Osteoblast (primary cell): ENCODE data around the gene DGKB. TPM values are rescaled to one million over a fixed set of nuclear protein-coding genes. Genes with fewer than 3 reads are reported as not detected.

Source experiments
- DNase-seq: peaks from one replicate; pipeline ENCODE4 v3.0.0; 2011; ENCODE audit warnings: low spot score, mixed read lengths; ENCODE audit not compliant: insufficient read length; ENCODE audit errors: missing footprints
- H2AFZ ChIP-seq: 2 replicates; pipeline ENCODE4 v1.6.0; 2011; ENCODE audit warnings: mild to moderate bottlenecking, low read length
- H3K27ac ChIP-seq: 2 replicates; pipeline ENCODE4 v1.5.1; 2011; ENCODE audit warnings: mild to moderate bottlenecking, low read depth, low read length, moderate library complexity
- H3K27me3 ChIP-seq: 2 replicates; pipeline ENCODE4 v1.6.0; 2012; ENCODE audit warnings: mild to moderate bottlenecking, control low read depth, inconsistent platforms, low read length, moderate library complexity; ENCODE audit not compliant: insufficient read depth
- H3K36me3 ChIP-seq: 2 replicates; pipeline ENCODE4 v1.5.1; 2011; ENCODE audit warnings: mild to moderate bottlenecking, low read length, control low read depth, moderate library complexity; ENCODE audit not compliant: insufficient read depth
- H3K4me1 ChIP-seq: 2 replicates; pipeline ENCODE4 v1.5.1; 2011; ENCODE audit warnings: mild to moderate bottlenecking, low read length, control low read depth, moderate library complexity; ENCODE audit not compliant: insufficient read depth
- H3K4me2 ChIP-seq: 2 replicates; pipeline ENCODE4 v1.6.0; 2011; ENCODE audit warnings: mild to moderate bottlenecking, low read length; ENCODE audit not compliant: insufficient read depth
- H3K4me3 ChIP-seq: fragments of 200-600 bp; sonication (generic); 3 replicates; pipeline ENCODE4 v1.5.1; 2012; ENCODE audit warnings: mild to moderate bottlenecking, low read length, inconsistent platforms; ENCODE audit not compliant: insufficient read depth
- H3K79me2 ChIP-seq: 2 replicates; pipeline ENCODE4 v1.6.0; 2012; ENCODE audit warnings: mild to moderate bottlenecking, low read length, control low read depth, inconsistent platforms; ENCODE audit not compliant: insufficient read depth
- H3K9me3 ChIP-seq: 2 replicates; pipeline ENCODE4 v1.5.1; 2011; ENCODE audit warnings: low read depth, low read length, control low read depth
- H4K20me1 ChIP-seq: 2 replicates; pipeline ENCODE4 v1.6.0; 2012; ENCODE audit warnings: mild to moderate bottlenecking, low read length, control low read depth; ENCODE audit not compliant: insufficient read depth
- CTCF ChIP-seq: IDR thresholded peaks from 2 replicates; pipeline ENCODE4 v1.5.1; 2011; ENCODE audit warnings: mild to moderate bottlenecking, low read depth, low read length, moderate library complexity; ENCODE audit errors: extremely low read depth
- total RNA-seq: library from RNA; depleted of rRNA; stranded (reverse); fragments of >200 nt; gene quantifications from 2 replicates; pipeline ENCODE4 v1.2.3, GENCODE V29; 2012

The DGKB gene
- total RNA-seq, 1 donor = 1.1 TPM

GRCh38 chr7:14936554-14936953, 34.0 kb upstream of the DGKB start:
- Histone ChIP-seq H4K20me1 (no peaks in the 10 kb centered on the region), H3K9me3 (no peaks in the 10 kb centered on the region), H3K4me1 (peaks cover 3% of the 10 kb centered on the region), H3K79me2 (no peaks in the 10 kb centered on the region), H3K4me2 (peak overlapping the region; percentile 1), H3K4me3 (no peak overlapping the region), H3K36me3 (no peaks in the 10 kb centered on the region), H2AFZ (no peak overlapping the region), H3K27me3 (no peaks in the 10 kb centered on the region), H3K27ac (no peak overlapping the region)
- TF ChIP-seq CTCF = no peak
- DNase-seq = peak; percentile 51

- Histone ChIP-seq H3K27me3 (no peaks in the 10 kb centered on the region), H3K4me3 (no peak overlapping the region), H4K20me1 (no peaks in the 10 kb centered on the region), H3K4me2 (no peak overlapping the region), H3K9me3 (no peaks in the 10 kb centered on the region), H3K79me2 (no peaks in the 10 kb centered on the region), H3K27ac (no peak overlapping the region), H2AFZ (no peak overlapping the region), H3K36me3 (no peaks in the 10 kb centered on the region), H3K4me1 (peaks cover 3% of the 10 kb centered on the region)
- no peak for TF ChIP-seq CTCF
- DNase-seq = no peak
Measured at GRCh38 chr7:14934839-14935238, 32.3 kb upstream of the DGKB start.

GRCh38 chr7:14931511-14932215, 29.1 kb upstream of the DGKB start:
- no peak overlapping the region for H2AFZ ChIP-seq
- no peaks in the 10 kb centered on the region for H3K27me3 ChIP-seq
- DNase-seq = no peak
- no peaks in the 10 kb centered on the region for H3K36me3 ChIP-seq
- H3K9me3 ChIP-seq = no peaks in the 10 kb centered on the region
- H3K4me1 ChIP-seq = peaks cover under 1% of the 10 kb centered on the region
- H3K27ac ChIP-seq = no peak overlapping the region
- no peaks in the 10 kb centered on the region for H3K79me2 ChIP-seq
- H4K20me1 ChIP-seq = no peaks in the 10 kb centered on the region
- no peak for TF ChIP-seq CTCF
- H3K4me3 ChIP-seq = no peak overlapping the region
- no peak overlapping the region for H3K4me2 ChIP-seq

- peak; percentile 42 for DNase-seq
- Histone ChIP-seq H3K4me2 (no peak overlapping the region), H3K27ac (no peak overlapping the region), H2AFZ (peak overlapping the region; percentile 16), H3K4me1 (no peaks in the 10 kb centered on the region), H3K79me2 (no peaks in the 10 kb centered on the region), H3K9me3 (no peaks in the 10 kb centered on the region), H3K27me3 (no peaks in the 10 kb centered on the region), H3K36me3 (no peaks in the 10 kb centered on the region), H4K20me1 (no peaks in the 10 kb centered on the region), H3K4me3 (no peak overlapping the region)
- TF ChIP-seq CTCF = peak; percentile 27
Measured at GRCh38 chr7:14924398-14924797, 21.8 kb upstream of the DGKB start.
